HG03469 (cell line): ENCODE data around the gene PFKFB4.

ENCODE experiments used
- ATAC-seq: cut with Tn5 transposase; IDR thresholded peaks from one replicate; pipeline ENCODE4 v1.9.1; 2021; ENCODE audit warnings: mild to moderate bottlenecking, moderate library complexity, moderate number of reproducible peaks; ENCODE audit not compliant: unreplicated experiment

The PFKFB4 gene

DNA sequence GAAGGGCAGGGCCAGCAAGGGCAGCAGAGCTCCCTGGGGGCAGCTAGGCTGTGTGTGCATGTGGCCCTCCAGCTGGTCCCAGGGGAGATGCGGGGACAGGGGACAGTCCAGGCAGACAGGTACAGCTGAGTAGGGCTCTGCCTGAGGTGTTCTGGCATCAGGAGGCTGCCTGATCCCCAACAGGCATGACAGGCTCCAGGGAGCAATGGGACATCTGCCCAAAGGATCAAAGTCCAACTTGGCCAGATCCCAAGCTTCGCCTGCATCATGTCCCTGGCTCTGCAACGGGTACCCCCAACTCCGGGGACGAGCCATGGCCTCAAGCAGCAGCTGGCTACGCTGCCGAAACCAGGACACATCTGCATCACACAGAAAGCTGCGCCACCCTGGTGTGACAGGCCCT lies 88.3 kb downstream of the PFKFB4 start:
- ATAC-seq = no peak
